Measurements from ENCODE around the gene TWIST2. TPM values are rescaled to one million over a fixed set of nuclear protein-coding genes. Genes with fewer than 3 reads are reported as not detected.
A peak's percentile ranks its signal among the peaks of the same experiment; 100 is the strongest.

TWIST2 gene
- total RNA-seq, 3 donors from 2014 or later, result 38.2 to 200 (median 178) TPM

DNA sequence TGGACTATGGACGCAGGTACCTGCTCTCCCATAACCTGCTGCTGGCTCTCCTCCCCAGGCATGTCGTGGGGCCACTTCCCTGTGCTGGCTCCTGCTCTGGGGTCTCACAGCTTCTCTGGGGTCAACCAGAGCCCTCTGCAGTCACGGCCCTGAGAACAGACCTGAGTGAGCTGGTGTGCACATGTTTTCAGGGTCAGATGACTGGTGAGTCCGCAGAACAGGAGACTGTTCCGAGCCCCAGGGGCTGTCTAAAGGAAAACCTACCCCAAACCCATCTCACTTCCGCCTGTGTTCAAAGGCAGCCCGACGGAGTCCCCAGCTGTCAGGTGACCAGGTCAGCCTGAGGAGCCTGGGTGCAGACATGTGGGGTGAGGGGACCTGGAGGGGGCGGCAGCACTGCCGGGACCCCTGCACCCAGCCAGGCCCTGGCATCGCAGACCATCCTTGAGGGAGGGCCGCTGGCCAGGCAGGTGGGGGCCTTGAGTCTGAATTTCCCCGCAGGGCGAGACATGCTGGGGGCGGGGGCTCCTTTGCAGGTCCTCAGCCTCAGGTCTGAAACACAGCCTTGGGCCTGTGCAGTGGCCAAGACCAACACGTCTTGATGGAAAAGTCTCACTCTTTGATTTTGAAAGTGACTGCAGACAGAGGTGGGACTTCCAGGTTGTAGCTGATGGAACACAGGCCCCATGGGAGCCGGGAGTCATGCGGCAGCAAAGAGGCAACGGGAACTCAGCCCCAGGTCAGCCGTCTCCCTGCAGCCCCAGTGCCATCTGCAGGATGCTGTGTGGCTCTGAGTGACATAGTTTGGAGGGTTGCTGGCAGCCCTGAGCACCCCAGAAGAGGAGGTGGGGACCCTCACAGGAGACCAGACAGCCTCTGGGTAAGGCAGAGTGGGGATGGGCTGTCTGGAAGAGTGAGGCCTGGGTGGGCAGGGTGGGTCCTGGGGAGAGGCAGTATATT lies 65.3 kb downstream of the TWIST2 start:
- TF ChIP-seq POLR2A (IDR thresholded peaks at IDR 0.05) (no peak), CTCF (IDR thresholded peaks at IDR 0.05) (no peak), POLR2AphosphoS5 (IDR thresholded peaks at IDR 0.05) (no peak)
- H3K36me3 ChIP-seq, result no peaks in the 10 kb centered on the region
- intact Hi-C loops (cut with DNase I; ENCODE audit: low total_unique reads), result no loop called here

DNA sequence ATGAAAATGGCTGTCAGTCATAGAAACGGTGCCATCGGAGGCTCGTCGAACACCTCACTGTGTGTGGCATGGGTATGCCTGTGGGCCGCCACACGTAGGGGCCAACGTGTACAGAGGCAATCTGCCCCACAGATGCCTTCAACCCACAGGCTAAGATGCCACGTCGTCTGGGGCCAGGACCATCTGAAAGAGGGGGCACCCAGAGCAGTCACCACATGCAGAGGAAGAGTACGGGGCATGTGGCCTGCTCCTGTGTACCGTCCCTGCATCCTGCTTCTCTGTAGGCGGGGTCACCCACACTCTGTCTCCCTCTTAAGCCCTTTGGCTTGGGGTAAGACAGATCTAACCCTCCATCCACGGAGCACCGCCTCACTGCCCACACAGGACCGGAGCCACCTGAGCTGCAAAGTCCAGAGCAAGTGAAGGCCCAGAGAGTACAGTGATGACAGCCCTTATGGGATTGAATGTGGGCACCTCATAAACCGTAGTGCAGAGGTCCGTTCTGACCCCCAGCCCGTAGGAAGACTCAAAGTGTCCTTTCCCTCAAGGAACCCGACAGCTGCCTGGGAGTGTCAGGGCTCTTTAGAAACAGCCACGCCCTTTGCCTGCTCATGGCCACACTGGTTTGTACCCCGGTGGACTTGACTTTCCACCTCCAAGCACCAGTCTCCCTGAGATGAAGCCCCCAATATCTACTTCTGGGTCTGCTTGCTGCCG lies 66.2 kb downstream of the TWIST2 start:
- Histone ChIP-seq H3K27me3 (no peaks in the 10 kb centered on the region), H3K27ac (no peak overlapping the region), H3K4me3 (no peak overlapping the region), H3K9me3 (peaks cover 4 to 10% of the 10 kb centered on the region in 2 donors), H3K4me1 (no peaks in the 10 kb centered on the region), H3K36me3 (no peaks in the 10 kb centered on the region)
- no peak for TF ChIP-seq CTCF (IDR thresholded peaks at IDR 0.05)
- no peak for TF ChIP-seq POLR2AphosphoS5 (IDR thresholded peaks at IDR 0.05)
- DNase-seq (ENCODE audit: low spot score in 2 of 2), result peak in 1 of 2 donors; percentile 33
- intact Hi-C loops (cut with DNase I; ENCODE audit: low total_unique reads), result no loop called here

More for the DNA sequence above, 65.3 kb downstream of the TWIST2 start:
- peak in 1 of 2 donors; percentile 36 for DNase-seq (ENCODE audit: low spot score in 2 of 2)
- Histone ChIP-seq H3K27me3 (no peaks in the 10 kb centered on the region), H3K4me1 (no peaks in the 10 kb centered on the region), H3K27ac (no peak overlapping the region), H3K9me3 (peaks cover 4 to 10% of the 10 kb centered on the region in 2 donors), H3K4me3 (no peak overlapping the region)

GRCh38 chr2:238914648-238915015 lies 66.7 kb downstream of the TWIST2 start:
- no peak overlapping the region for H3K27ac ChIP-seq
- intact Hi-C loops (cut with DNase I; ENCODE audit: low total_unique reads), result no loop called here
- H3K4me3 ChIP-seq, result no peak overlapping the region
- H3K9me3 ChIP-seq, result peaks cover 4 to 10% of the 10 kb centered on the region in 2 donors
- TF ChIP-seq POLR2AphosphoS5 (IDR thresholded peaks at IDR 0.05) (no peak), POLR2A (IDR thresholded peaks at IDR 0.05) (no peak), CTCF (IDR thresholded peaks at IDR 0.05) (no peak)
- H3K4me1 ChIP-seq, result no peaks in the 10 kb centered on the region
- no peaks in the 10 kb centered on the region for H3K36me3 ChIP-seq
- no peaks in the 10 kb centered on the region for H3K27me3 ChIP-seq
- peak in 1 of 2 donors; percentile 20 for DNase-seq (ENCODE audit: low spot score in 2 of 2)

DNA sequence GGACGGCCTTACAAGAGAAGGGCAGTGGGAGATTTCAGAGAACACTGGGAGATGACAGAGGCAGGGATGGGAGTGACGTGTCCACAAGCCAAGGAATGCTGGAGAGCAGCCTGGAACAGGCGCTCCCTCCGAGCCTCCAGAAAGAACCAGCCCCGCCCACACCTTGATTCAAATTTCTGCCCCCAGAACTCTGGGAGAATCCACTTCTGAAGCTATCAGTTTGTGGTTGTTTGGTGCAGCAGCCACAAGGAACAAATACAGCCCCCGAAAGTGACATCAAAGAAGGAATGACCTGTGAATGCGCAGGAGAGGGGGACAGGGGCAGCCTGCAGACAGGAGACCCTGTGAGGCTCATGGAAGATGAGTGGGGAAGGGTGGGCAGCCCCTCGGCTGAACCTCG lies 67.3 kb downstream of the TWIST2 start:
- Histone ChIP-seq H3K36me3 (no peaks in the 10 kb centered on the region), H3K4me3 (no peak overlapping the region), H3K9me3 (peaks cover 4 to 10% of the 10 kb centered on the region in 2 donors), H3K27ac (no peak overlapping the region), H3K4me1 (no peaks in the 10 kb centered on the region), H3K27me3 (no peaks in the 10 kb centered on the region)
- DNase-seq (ENCODE audit: low spot score in 2 of 2), result peak in 1 of 2 donors; percentile 24
- intact Hi-C loops (cut with DNase I; ENCODE audit: low total_unique reads), result no loop called here
- TF ChIP-seq POLR2AphosphoS5 (IDR thresholded peaks at IDR 0.05), result no peak
- TF ChIP-seq CTCF (IDR thresholded peaks at IDR 0.05), result no peak
- TF ChIP-seq POLR2A (IDR thresholded peaks at IDR 0.05), result no peak

- no peak overlapping the region for H3K4me3 ChIP-seq
- intact Hi-C loops (cut with DNase I; ENCODE audit: low total_unique reads), result no loop called here
- H3K27me3 ChIP-seq, result no peaks in the 10 kb centered on the region
- H3K36me3 ChIP-seq, result no peaks in the 10 kb centered on the region
- TF ChIP-seq POLR2A (IDR thresholded peaks at IDR 0.05), result no peak
- H3K27ac ChIP-seq, result no peak overlapping the region
- peak in 1 of 2 donors; percentile 30 for DNase-seq (ENCODE audit: low spot score in 2 of 2)
- peaks cover 4 to 10% of the 10 kb centered on the region in 2 donors for H3K9me3 ChIP-seq
- no peaks in the 10 kb centered on the region for H3K4me1 ChIP-seq
These were observed 67.7 kb downstream of the TWIST2 start for GRCh38 chr2:238915596-238915995.

All from breast epithelium (tissue), 4 donors.